Measurements from ENCODE around the gene CTCFL. TPM values are rescaled to one million over a fixed set of nuclear protein-coding genes. Genes with fewer than 3 reads are reported as not detected.

CTCFL gene, protein sequence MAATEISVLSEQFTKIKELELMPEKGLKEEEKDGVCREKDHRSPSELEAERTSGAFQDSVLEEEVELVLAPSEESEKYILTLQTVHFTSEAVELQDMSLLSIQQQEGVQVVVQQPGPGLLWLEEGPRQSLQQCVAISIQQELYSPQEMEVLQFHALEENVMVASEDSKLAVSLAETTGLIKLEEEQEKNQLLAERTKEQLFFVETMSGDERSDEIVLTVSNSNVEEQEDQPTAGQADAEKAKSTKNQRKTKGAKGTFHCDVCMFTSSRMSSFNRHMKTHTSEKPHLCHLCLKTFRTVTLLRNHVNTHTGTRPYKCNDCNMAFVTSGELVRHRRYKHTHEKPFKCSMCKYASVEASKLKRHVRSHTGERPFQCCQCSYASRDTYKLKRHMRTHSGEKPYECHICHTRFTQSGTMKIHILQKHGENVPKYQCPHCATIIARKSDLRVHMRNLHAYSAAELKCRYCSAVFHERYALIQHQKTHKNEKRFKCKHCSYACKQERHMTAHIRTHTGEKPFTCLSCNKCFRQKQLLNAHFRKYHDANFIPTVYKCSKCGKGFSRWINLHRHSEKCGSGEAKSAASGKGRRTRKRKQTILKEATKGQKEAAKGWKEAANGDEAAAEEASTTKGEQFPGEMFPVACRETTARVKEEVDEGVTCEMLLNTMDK
- polyA plus RNA-seq (2012; ENCODE audit: missing spikeins) = 0.13 TPM

- DNase-seq (ENCODE audit: insufficient read length) (no peak), FAIRE-seq (no peak)
- TF ChIP-seq POLR2AphosphoS5 (IDR thresholded peaks at IDR 0.05; ENCODE audit: low read depth, low read length) (no peak), TAF1 (IDR thresholded peaks at IDR 0.05; ENCODE audit: borderline replicate concordance, low read depth, low read length) (no peak), POLR2A (IDR thresholded peaks at IDR 0.05; ENCODE audit: low read depth, low read length) (no peak)
Measured at GRCh38 chr20:57524511-57525176, at the start of gene CTCFL. TSS of gene CTCFL (minus strand) at chr20:57525140. CDS start at chr20:57524205, 935 bp downstream.

GRCh38 chr20:57573894-57574293 is 49.0 kb upstream of the CTCFL start:
- DNase-seq (ENCODE audit: insufficient read length) = no peak
- TF ChIP-seq POLR2AphosphoS5 (IDR thresholded peaks at IDR 0.05; ENCODE audit: low read depth, low read length) (no peak), POLR2A (IDR thresholded peaks at IDR 0.05; ENCODE audit: low read depth, low read length) (no peak), TAF1 (IDR thresholded peaks at IDR 0.05; ENCODE audit: borderline replicate concordance, low read depth, low read length) (no peak)
- FAIRE-seq = no peak

DNA sequence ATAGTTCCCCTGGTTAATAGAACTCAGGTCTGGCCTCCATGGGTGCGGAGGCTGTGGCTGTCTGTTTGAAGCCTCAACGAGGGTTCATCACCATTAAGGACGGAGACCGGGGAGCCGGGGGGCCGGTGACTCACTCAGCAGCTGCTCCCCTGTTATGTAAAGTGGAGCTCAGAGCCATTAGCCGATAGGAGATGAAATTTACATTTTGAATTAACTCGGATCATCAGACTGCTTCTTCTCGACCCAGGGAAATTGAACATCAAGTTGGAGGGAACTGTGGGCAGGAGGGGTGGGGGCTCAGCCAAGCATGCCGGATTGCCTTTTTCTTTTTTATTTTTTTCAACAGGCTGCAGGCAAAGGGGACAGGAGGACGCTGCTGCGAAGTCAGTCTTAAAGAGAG is 48.3 kb upstream of the CTCFL start:
- FAIRE-seq (no peak), DNase-seq (ENCODE audit: insufficient read length) (no peak)
- TF ChIP-seq TAF1 (IDR thresholded peaks at IDR 0.05; ENCODE audit: borderline replicate concordance, low read depth, low read length) (no peak), POLR2AphosphoS5 (IDR thresholded peaks at IDR 0.05; ENCODE audit: low read depth, low read length) (no peak), POLR2A (IDR thresholded peaks at IDR 0.05; ENCODE audit: low read depth, low read length) (no peak)

DNA sequence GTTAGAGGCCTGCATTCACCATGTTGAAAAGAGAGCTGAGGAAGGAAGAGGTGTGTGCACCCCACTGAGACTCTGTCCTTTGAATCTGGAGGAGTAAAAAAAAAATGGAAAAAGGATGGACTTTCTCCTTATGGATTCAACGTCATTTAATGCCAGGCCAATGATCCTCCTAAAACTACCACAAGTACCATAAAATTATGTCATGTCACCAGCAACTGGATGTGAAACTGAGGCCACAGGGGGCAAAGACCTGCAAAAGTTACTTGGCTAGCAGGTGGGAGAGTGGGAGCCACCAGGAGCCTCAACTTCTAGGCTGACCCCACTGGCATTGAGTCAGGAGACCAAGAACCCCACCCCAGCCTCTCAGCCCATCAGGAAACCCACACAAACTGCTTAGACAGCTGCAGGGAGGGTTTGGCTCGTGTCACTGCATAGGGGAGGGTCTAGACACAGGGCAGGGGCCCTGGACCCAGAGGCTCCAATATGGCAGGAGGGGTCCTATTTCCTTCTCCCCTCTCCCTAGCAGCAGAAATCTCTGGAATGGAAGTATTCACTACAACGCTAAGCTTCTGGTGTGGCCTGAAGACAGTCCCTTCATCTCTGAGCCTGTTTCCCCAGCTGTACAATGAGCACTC is 47.0 kb upstream of the CTCFL start:
- no peak for DNase-seq (ENCODE audit: insufficient read length)
- no peak for FAIRE-seq
- TF ChIP-seq POLR2AphosphoS5 (IDR thresholded peaks at IDR 0.05; ENCODE audit: low read depth, low read length) = no peak
- no peak for TF ChIP-seq TAF1 (IDR thresholded peaks at IDR 0.05; ENCODE audit: borderline replicate concordance, low read depth, low read length)
- no peak for TF ChIP-seq POLR2A (IDR thresholded peaks at IDR 0.05; ENCODE audit: low read depth, low read length)

DNA sequence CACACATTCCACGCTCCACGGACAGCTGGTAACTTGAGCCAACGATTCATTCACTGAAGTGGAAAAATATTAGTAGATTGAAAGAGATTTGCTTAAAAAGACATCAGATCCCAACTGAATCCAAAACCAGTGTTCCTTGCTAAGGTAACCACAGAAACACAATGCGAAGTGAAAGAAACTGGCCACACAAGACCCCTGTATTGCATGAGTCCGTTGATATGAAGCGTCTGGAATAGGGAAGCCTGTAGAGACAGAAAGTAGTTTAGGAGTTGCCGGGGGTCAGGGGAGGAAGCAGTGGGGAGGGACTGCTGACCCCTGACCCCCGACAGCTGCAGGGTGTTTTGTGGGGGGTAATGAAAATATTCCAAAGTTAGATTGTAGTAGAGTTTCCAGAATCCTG is 46.0 kb upstream of the CTCFL start:
- FAIRE-seq = no peak

GRCh38 chr20:57570145-57570850 is 45.4 kb upstream of the CTCFL start:
- no peak for FAIRE-seq
- no peak for DNase-seq (ENCODE audit: insufficient read length)
- TF ChIP-seq TAF1 (IDR thresholded peaks at IDR 0.05; ENCODE audit: borderline replicate concordance, low read depth, low read length) = no peak
- TF ChIP-seq POLR2AphosphoS5 (IDR thresholded peaks at IDR 0.05; ENCODE audit: low read depth, low read length) = no peak
- TF ChIP-seq POLR2A (IDR thresholded peaks at IDR 0.05; ENCODE audit: low read depth, low read length) = no peak

More for the DNA sequence above, 46.0 kb upstream of the CTCFL start:
- TF ChIP-seq TAF1 (IDR thresholded peaks at IDR 0.05; ENCODE audit: borderline replicate concordance, low read depth, low read length) = no peak
- TF ChIP-seq POLR2AphosphoS5 (IDR thresholded peaks at IDR 0.05; ENCODE audit: low read depth, low read length) = no peak
- no peak for TF ChIP-seq POLR2A (IDR thresholded peaks at IDR 0.05; ENCODE audit: low read depth, low read length)
- no peak for DNase-seq (ENCODE audit: insufficient read length)

DNA sequence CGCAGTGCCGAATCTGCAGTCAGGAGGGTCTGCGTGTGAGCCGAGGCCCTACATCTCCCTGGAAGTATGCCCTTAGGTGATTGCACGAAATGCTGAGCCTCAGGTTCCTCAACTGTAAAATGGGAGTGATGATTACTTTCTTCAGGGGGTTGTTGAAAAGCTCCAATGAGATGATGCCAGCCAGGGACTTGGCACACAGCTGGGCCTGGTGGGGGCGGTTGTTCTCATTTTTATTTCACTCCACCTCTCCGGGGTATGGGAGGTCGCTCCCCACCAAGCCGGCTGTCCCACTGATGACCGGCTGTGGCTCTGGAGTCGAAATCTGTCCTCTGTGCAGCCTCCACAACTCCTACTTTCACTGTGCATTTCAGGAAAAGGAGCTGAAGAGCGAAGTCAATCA is 44.0 kb upstream of the CTCFL start:
- no peak for DNase-seq (ENCODE audit: insufficient read length)
- FAIRE-seq = no peak
- TF ChIP-seq POLR2A (IDR thresholded peaks at IDR 0.05; ENCODE audit: low read depth, low read length) (no peak), TAF1 (IDR thresholded peaks at IDR 0.05; ENCODE audit: borderline replicate concordance, low read depth, low read length) (no peak), POLR2AphosphoS5 (IDR thresholded peaks at IDR 0.05; ENCODE audit: low read depth, low read length) (no peak)

DNA sequence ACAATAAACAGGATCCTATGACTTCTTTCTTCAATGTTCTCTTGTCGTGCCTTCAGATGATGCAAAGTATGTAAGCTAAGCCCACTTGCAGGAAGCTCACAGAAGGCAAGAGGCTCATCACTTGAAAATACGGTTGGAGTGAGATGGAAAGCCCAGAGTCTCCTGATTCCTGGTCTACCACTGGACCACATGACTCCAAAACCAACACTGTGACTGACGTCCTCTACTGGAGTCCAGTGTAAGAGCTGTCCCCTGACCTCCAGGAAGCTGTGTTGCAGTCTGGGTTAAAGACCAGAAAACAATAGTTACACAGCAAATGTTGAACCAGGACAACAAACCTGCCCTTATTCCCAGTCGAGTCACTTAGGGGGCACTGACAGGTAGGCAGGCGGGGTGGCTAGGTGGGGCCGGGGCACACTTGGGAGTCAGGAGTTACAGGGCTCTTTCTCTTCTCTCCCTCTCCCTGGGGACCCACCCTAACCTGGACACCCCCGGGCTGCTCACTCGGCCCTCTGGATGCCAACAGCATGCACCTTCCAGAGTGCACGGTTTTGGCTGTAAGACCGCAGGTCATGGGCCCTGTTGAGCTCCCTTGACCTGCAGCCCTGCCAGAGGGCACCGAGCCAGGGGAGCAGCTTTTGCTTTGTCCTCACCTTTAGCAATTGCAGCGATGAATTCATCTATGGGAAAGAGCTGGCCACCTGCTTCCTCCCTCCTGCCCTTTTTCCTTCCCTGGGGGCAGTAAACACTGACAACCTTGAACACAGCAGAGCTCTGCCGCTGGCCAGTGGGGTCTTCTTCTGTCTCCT is 43.4 kb upstream of the CTCFL start:
- TF ChIP-seq TAF1 (IDR thresholded peaks at IDR 0.05; ENCODE audit: borderline replicate concordance, low read depth, low read length) = no peak
- no peak for TF ChIP-seq POLR2AphosphoS5 (IDR thresholded peaks at IDR 0.05; ENCODE audit: low read depth, low read length)
- TF ChIP-seq POLR2A (IDR thresholded peaks at IDR 0.05; ENCODE audit: low read depth, low read length) = no peak
- no peak for DNase-seq (ENCODE audit: insufficient read length)
- no peak for FAIRE-seq

DNA sequence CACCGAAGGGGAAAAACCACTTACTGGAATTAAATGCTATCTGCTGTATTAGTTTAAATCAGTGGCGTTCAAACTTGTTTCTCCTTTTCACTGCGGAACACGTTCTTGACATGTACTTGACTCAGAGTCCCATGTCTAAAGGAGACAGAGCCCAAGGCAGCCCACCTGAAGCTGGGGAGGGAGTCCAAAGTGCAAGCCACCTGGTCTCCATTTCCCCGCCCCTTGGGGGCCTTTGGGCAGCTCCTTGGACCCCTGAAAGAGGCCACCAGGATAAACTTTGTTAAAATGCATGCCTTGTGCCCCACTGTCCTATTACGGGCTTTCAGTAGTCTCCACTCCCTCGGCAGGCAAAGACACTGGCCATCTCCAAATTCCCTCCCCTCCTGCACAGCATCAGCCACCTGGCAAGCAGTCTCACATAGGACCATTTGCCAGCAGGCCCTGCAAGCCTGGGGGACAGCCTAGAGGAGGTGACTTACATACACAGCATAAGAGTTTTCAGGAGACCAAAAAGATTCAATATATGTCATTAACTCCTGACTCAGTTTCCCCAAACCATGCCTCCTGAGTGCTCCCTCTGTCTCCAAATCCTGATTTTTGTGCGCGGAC is 42.6 kb upstream of the CTCFL start:
- FAIRE-seq = no peak
- TF ChIP-seq TAF1 (IDR thresholded peaks at IDR 0.05; ENCODE audit: borderline replicate concordance, low read depth, low read length) (no peak), POLR2A (IDR thresholded peaks at IDR 0.05; ENCODE audit: low read depth, low read length) (no peak), POLR2AphosphoS5 (IDR thresholded peaks at IDR 0.05; ENCODE audit: low read depth, low read length) (no peak)
- no peak for DNase-seq (ENCODE audit: insufficient read length)
